SK-N-SH (cell line): ENCODE results near the gene SPATC1L. TPM values are rescaled to one million over a fixed set of nuclear protein-coding genes. Genes with fewer than 3 reads are reported as not detected.

Source experiments
- CTCF ChIA-PET: fragments of 300-600, 350-600 bp; formaldehyde crosslinking; extraction: SDS; loops from one replicate; lab custom pipeline; 2021; lab: Yijun Ruan, JAX
- POLR2A ChIA-PET: fragments of 350-600 bp; sonication (Branson Sonifier 250); formaldehyde crosslinking; extraction: SDS; loops from one replicate; lab custom pipeline; 2020; ENCODE audit warnings: antibody characterized with exemption, inconsistent platforms; lab: Yijun Ruan, JAX
- DNase-seq: peaks from one replicate; pipeline ENCODE4 v3.0.0; 2012
- H2AFZ ChIP-seq: fragments of 200-600 bp; sonication (generic); 2 replicates; pipeline ENCODE4 v1.8.1; 2016; ENCODE audit warnings: antibody characterized with exemption, mild to moderate bottlenecking, low read depth
- H3F3A ChIP-seq: fragments of 200-600 bp; sonication (generic); replicated peaks from 2 replicates; pipeline ENCODE3; 2016; ENCODE audit warnings: antibody characterized with exemption, mild to moderate bottlenecking; ENCODE audit not compliant: insufficient read depth
- H3K27ac ChIP-seq, 2 experiments: fragments of 200-500 bp in 1 of 2; fragments of 200-600 bp in 1 of 2; sonication (Bioruptor generic) in 1 of 2; sonication (generic), shearing (Covaris generic) in 1 of 2; 2 replicates each; pipeline versions ENCODE4 v1.5.1 to v1.6.1; 2014 to 2016; ENCODE audit warnings: low read depth in 2 of 2, inconsistent platforms in 1 of 2, low read length in 1 of 2, mild to moderate bottlenecking in 1 of 2, mixed read lengths in 1 of 2
- H3K27me3 ChIP-seq: fragments of 200-600 bp; sonication (generic), shearing (Covaris generic); 2 replicates; pipeline ENCODE4 v1.6.1; 2016; ENCODE audit warnings: mixed run types; ENCODE audit not compliant: insufficient read depth
- H3K36me3 ChIP-seq, 2 experiments: fragments of 200-500 bp in 1 of 2; fragments of 200-600 bp in 1 of 2; sonication (Bioruptor generic) in 1 of 2; sonication (generic) in 1 of 2; replicated peaks in 1 of 2; 2 replicates each; pipeline versions ENCODE3 to v1.5.1; 2014 to 2016; ENCODE audit warnings: low read length in 1 of 2, mild to moderate bottlenecking in 1 of 2; ENCODE audit not compliant: insufficient read depth in 2 of 2, control insufficient read depth in 1 of 2
- H3K4me1 ChIP-seq, 2 experiments: fragments of 200-500 bp in 1 of 2; fragments of 200-600 bp in 1 of 2; sonication (Bioruptor generic) in 1 of 2; sonication (generic), shearing (Covaris generic) in 1 of 2; 2 replicates each; pipeline versions ENCODE4 v1.5.1 to v1.6.1; 2014 to 2016; ENCODE audit warnings: low read depth in 1 of 2, low read length in 1 of 2, mixed run types in 1 of 2; ENCODE audit not compliant: insufficient read depth in 2 of 2, control insufficient read depth in 1 of 2
- H3K4me2 ChIP-seq: fragments of 200-600 bp; sonication (generic), shearing (Covaris generic); 2 replicates; pipeline ENCODE4 v1.6.1; 2017; ENCODE audit warnings: mixed run types
- H3K4me3 ChIP-seq, 2 experiments: fragments of 200-500 bp in 1 of 2; fragments of 200-600 bp in 1 of 2; sonication (Bioruptor generic) in 1 of 2; sonication (generic), shearing (Covaris generic) in 1 of 2; 2 replicates each; pipeline versions ENCODE4 v1.5.1 to v1.8.1; 2014 to 2016; ENCODE audit warnings: low read depth in 2 of 2, inconsistent platforms in 1 of 2, low read length in 1 of 2, mild to moderate bottlenecking in 1 of 2, mixed read lengths in 1 of 2, moderate library complexity in 1 of 2
- H3K79me2 ChIP-seq: fragments of 200-600 bp; sonication (generic); 2 replicates; pipeline ENCODE4 v1.8.1; 2017; ENCODE audit warnings: mild to moderate bottlenecking; ENCODE audit not compliant: insufficient read depth
- H3K9ac ChIP-seq: fragments of 200-600 bp; sonication (generic); 2 replicates; pipeline ENCODE4 v1.6.1; 2017; ENCODE audit warnings: mixed run types
- H3K9me2 ChIP-seq: fragments of 200-600 bp; sonication (generic); 2 replicates; pipeline ENCODE4 v1.6.1; 2017; ENCODE audit warnings: mixed run types
- H3K9me3 ChIP-seq: fragments of 200-600 bp; sonication (generic); 2 replicates; pipeline ENCODE4 v1.6.1; 2017; ENCODE audit warnings: mixed run types, mild to moderate bottlenecking, moderate library complexity
- H4K20me1 ChIP-seq: fragments of 200-600 bp; sonication (generic); 2 replicates; pipeline ENCODE4 v1.6.1; 2017; ENCODE audit warnings: mild to moderate bottlenecking, mixed run types; ENCODE audit not compliant: insufficient read depth
- ELF1 ChIP-seq: IDR thresholded peaks from 2 replicates; pipeline ENCODE4 v1.4.0; 2012
- EP300 ChIP-seq, 2 experiments: IDR thresholded peaks; 2 replicates each; pipeline versions ENCODE4 v1.4.0 to v1.6.1; 2012; ENCODE audit warnings: borderline replicate concordance in 1 of 2, low read depth in 1 of 2, low read length in 1 of 2
- EZH2phosphoT487 ChIP-seq: fragments of 200-600 bp; sonication (generic); IDR thresholded peaks from 2 replicates; pipeline ENCODE4 v1.6.1; 2017; ENCODE audit warnings: low read depth, mixed run types, mild to moderate bottlenecking, antibody characterized with exemption, moderate library complexity, borderline replicate concordance
- FOSL2 ChIP-seq: IDR thresholded peaks from 2 replicates; pipeline ENCODE4 v1.4.0; 2012; ENCODE audit warnings: low read depth, mild to moderate bottlenecking, moderate library complexity, borderline replicate concordance
- FOXJ3 ChIP-seq: sonication (generic); formaldehyde crosslinking; IDR thresholded peaks from 2 replicates; pipeline ENCODE4 v1.5.1; 2020; ENCODE audit warnings: mild to moderate bottlenecking, missing genetic modification reagents
- FOXM1 ChIP-seq: IDR thresholded peaks from 2 replicates; pipeline ENCODE4 v1.4.0; 2012; ENCODE audit warnings: low read depth, mild to moderate bottlenecking
- GABPA ChIP-seq: IDR thresholded peaks from 2 replicates; pipeline ENCODE4 v1.4.0; 2012; ENCODE audit warnings: low read depth, mild to moderate bottlenecking
- JUND ChIP-seq: IDR thresholded peaks from 2 replicates; pipeline ENCODE4 v1.4.0; 2012
- MXI1 ChIP-seq: IDR thresholded peaks from 2 replicates; pipeline ENCODE4 v1.6.1; 2012; ENCODE audit warnings: mild to moderate bottlenecking, low read depth, low read length, improper control_type of control experiment
- NFIC ChIP-seq: IDR thresholded peaks from 2 replicates; pipeline ENCODE4 v1.4.0; 2012; ENCODE audit warnings: borderline replicate concordance
- POLR2AphosphoS5 ChIP-seq: IDR thresholded peaks from 2 replicates; pipeline ENCODE4 v1.6.1; 2012; ENCODE audit warnings: low read depth, low read length
- RAD21 ChIP-seq: IDR thresholded peaks from 2 replicates; pipeline ENCODE4 v1.6.1; 2012; ENCODE audit warnings: mild to moderate bottlenecking, low read length
- TAF1 ChIP-seq: IDR thresholded peaks from 2 replicates; pipeline ENCODE4 v1.6.1; 2012; ENCODE audit warnings: low read depth, mild to moderate bottlenecking, low read length, moderate library complexity, borderline replicate concordance
- YY1 ChIP-seq: IDR thresholded peaks from 2 replicates; pipeline ENCODE4 v1.4.0; 2012; ENCODE audit warnings: low read depth, mild to moderate bottlenecking
- WGBS: methylation state at CpG from one replicate; pipeline ENCODE4 v1.1.6; 2017; ENCODE audit warnings: low lambda C conversion rate; 5-methylcytosine and 5-hydroxymethylcytosine counted together
- polyA plus RNA-seq, 3 experiments: library from polyadenylated mRNA; depleted of rRNA; stranded (reverse); fragments of >200 nt; gene quantifications; 2 replicates each; pipeline ENCODE4 v1.2.3, GENCODE V29; 2012
- TF ChIP-seq, protein P1 (sequence below): fragments of 200-600 bp; sonication (generic); IDR thresholded peaks from 2 replicates; pipeline ENCODE4 v1.6.1; 2017; ENCODE audit warnings: antibody characterized with exemption, mild to moderate bottlenecking, moderate library complexity
- TF ChIP-seq, protein P2 (sequence below): IDR thresholded peaks from 2 replicates; pipeline ENCODE4; 2012
- TF ChIP-seq, protein P3 (sequence below): IDR thresholded peaks from 2 replicates; pipeline ENCODE4 v1.4.0; 2012; ENCODE audit warnings: low read depth

Gene SPATC1L
- polyA plus RNA-seq, 1 of the 3 experiments (the other 2 are of a cell fraction): 8.3 TPM

DNA sequence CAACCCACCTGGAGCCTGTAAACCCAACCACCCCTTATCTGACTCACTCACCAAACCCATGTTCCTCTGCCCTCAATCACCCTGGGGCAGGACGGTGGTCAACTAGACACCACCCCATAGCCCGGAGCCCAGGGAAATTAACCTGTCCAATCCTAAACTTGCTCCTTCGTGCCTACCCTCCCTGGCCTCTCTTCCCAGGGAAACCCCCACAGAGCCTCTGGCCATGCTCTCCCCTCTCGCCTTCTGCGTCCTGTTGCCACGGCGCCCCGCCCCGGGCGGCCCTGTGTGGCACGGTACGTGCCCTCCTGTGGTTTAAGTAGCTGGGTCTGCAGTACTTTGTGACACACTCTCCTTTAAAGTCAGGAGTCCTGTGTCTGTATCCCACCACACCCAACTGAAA lies 24.9 kb downstream of the SPATC1L start:
- no peak for TF ChIP-seq GABPA
- TF ChIP-seq EZH2phosphoT487: no peak
- TF ChIP-seq, protein P1, sequence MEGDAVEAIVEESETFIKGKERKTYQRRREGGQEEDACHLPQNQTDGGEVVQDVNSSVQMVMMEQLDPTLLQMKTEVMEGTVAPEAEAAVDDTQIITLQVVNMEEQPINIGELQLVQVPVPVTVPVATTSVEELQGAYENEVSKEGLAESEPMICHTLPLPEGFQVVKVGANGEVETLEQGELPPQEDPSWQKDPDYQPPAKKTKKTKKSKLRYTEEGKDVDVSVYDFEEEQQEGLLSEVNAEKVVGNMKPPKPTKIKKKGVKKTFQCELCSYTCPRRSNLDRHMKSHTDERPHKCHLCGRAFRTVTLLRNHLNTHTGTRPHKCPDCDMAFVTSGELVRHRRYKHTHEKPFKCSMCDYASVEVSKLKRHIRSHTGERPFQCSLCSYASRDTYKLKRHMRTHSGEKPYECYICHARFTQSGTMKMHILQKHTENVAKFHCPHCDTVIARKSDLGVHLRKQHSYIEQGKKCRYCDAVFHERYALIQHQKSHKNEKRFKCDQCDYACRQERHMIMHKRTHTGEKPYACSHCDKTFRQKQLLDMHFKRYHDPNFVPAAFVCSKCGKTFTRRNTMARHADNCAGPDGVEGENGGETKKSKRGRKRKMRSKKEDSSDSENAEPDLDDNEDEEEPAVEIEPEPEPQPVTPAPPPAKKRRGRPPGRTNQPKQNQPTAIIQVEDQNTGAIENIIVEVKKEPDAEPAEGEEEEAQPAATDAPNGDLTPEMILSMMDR: no peak
- no peak for TF ChIP-seq MXI1
- no peak for TF ChIP-seq ELF1
- TF ChIP-seq TAF1: no peak
- TF ChIP-seq JUND: no peak
- TF ChIP-seq FOXJ3 (CRISPR knock-in tag): no peak
- no peak for TF ChIP-seq EP300 (IDR thresholded peaks at IDR 0.05; ENCODE audit: borderline replicate concordance in 1 of 2, low read depth in 1 of 2, low read length in 1 of 2)
- no peak for TF ChIP-seq YY1
- TF ChIP-seq FOSL2: no peak
- TF ChIP-seq, protein P2, sequence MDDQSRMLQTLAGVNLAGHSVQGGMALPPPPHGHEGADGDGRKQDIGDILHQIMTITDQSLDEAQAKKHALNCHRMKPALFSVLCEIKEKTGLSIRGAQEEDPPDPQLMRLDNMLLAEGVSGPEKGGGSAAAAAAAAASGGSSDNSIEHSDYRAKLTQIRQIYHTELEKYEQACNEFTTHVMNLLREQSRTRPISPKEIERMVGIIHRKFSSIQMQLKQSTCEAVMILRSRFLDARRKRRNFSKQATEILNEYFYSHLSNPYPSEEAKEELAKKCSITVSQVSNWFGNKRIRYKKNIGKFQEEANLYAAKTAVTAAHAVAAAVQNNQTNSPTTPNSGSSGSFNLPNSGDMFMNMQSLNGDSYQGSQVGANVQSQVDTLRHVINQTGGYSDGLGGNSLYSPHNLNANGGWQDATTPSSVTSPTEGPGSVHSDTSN: no peak
- TF ChIP-seq NFIC: no peak
- TF ChIP-seq, all 33 proteins: peak for 0
- H3K4me2 ChIP-seq: no peak overlapping the region
- no peaks in the 10 kb centered on the region for H3F3A ChIP-seq
- H3K4me1 ChIP-seq: no peaks in the 10 kb centered on the region
- no peak overlapping the region for H3K4me3 ChIP-seq
- H4K20me1 ChIP-seq: no peaks in the 10 kb centered on the region
- no peaks in the 10 kb centered on the region for H3K9me3 ChIP-seq
- CTCF ChIA-PET: interaction anchor here (1.0 to 1.4 kb wide), 4 partner anchors 9 to 16 kb away, joined by 3 to 8 read pairs (median 4); no protein-coding TSS in a partner anchor
- no peak for DNase-seq
- POLR2A ChIA-PET: no interaction called here
- no peaks in the 10 kb centered on the region for H3K36me3 ChIP-seq
- WGBS: 93% methylated on average over 11 of the region's 12 CpGs
- H3K27me3 ChIP-seq: no peaks in the 10 kb centered on the region
- no peak overlapping the region for H3K27ac ChIP-seq
- no peak overlapping the region for H2AFZ ChIP-seq
- no peaks in the 10 kb centered on the region for H3K9me2 ChIP-seq
- H3K79me2 ChIP-seq: no peaks in the 10 kb centered on the region
- no peak overlapping the region for H3K9ac ChIP-seq

DNA sequence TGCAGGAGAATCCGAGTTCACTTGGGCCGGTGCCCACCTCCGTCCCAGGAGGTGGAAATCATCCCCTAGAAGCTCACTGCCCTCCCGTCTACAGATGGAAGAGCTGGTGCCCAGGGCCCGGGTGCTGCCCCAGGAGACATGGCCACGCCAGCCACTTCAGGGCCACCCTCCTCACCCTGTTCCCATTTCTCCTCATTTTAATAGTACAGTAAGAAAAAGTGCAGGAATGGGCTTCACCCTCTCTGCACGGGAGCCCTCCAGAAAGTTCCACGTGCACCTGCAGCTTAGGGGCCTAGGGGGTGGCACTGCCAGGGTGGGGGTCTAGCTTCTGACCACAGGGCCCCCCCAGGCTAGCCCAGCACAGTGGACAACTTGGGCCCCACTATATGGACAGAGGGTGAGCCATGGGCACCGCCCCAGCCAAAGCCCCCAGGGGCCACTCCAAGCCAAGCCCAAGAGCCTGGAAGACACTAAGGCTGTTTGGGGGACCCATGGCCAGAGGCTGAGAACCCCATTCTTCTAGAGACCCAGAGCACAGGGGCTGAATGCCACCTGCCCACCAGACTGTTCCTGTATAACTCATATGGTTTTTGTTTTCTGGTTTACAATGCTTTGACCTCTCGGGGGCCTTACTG lies 25.5 kb downstream of the SPATC1L start:
- Histone ChIP-seq H3K9me3 (no peaks in the 10 kb centered on the region), H3F3A (no peaks in the 10 kb centered on the region), H3K27ac (no peak overlapping the region), H3K79me2 (no peaks in the 10 kb centered on the region), H3K36me3 (no peaks in the 10 kb centered on the region), H2AFZ (no peak overlapping the region), H3K9ac (no peak overlapping the region), H3K27me3 (no peaks in the 10 kb centered on the region), H3K4me2 (no peak overlapping the region), H4K20me1 (no peaks in the 10 kb centered on the region), H3K4me3 (no peak overlapping the region), H3K4me1 (no peaks in the 10 kb centered on the region; a peak in 1 of 4 replicates), H3K9me2 (no peaks in the 10 kb centered on the region)
- TF ChIP-seq POLR2AphosphoS5 (no peak), FOXM1 (no peak), RAD21 (no peak)
- TF ChIP-seq, protein P3, sequence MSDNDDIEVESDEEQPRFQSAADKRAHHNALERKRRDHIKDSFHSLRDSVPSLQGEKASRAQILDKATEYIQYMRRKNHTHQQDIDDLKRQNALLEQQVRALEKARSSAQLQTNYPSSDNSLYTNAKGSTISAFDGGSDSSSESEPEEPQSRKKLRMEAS: no peak
- ChIA-PET POLR2A (no interaction called here), CTCF (interaction anchor here (0.8 to 1.2 kb wide), 3 partner anchors 8 to 244 kb away, joined by 3 to 8 read pairs (median 3); no protein-coding TSS in a partner anchor)
- DNase-seq: no peak
- whole genome bisulfite sequencing: 83% methylated on average over 6 of the region's 10 CpGs
